ENCODE results near the gene RABGEF1.

DNA sequence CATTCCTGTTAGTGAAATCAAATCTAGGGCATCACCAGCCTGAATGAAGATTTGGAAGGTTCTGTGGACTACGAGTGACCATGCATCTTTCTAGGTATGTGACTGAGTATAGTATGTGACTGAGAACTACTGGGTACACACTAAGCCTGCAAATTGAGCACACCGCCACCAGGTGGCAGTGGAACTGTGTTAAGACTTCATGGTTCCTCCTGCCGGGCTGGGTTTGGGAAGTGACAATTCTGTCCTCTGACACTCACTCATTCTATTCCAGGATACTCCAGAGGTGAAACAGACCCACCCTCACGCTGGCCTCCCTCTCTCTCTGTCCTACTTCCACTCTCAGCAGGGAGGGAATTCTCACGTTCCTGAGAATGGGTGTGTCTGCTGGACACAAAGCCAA, 96.5 kb downstream of the RABGEF1 start:
- TF ChIP-seq, protein P1, sequence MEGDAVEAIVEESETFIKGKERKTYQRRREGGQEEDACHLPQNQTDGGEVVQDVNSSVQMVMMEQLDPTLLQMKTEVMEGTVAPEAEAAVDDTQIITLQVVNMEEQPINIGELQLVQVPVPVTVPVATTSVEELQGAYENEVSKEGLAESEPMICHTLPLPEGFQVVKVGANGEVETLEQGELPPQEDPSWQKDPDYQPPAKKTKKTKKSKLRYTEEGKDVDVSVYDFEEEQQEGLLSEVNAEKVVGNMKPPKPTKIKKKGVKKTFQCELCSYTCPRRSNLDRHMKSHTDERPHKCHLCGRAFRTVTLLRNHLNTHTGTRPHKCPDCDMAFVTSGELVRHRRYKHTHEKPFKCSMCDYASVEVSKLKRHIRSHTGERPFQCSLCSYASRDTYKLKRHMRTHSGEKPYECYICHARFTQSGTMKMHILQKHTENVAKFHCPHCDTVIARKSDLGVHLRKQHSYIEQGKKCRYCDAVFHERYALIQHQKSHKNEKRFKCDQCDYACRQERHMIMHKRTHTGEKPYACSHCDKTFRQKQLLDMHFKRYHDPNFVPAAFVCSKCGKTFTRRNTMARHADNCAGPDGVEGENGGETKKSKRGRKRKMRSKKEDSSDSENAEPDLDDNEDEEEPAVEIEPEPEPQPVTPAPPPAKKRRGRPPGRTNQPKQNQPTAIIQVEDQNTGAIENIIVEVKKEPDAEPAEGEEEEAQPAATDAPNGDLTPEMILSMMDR (IDR thresholded peaks at IDR 0.05; ENCODE audit: insufficient read depth, low read depth, low read length), result peak; percentile 33
- TF ChIP-seq EZH2 (IDR thresholded peaks at IDR 0.05; ENCODE audit: insufficient read depth, low read length), result no peak

Measured in astrocyte (in vitro differentiated cells and primary cell).